ENCODE measurements around the gene DUSP22.

DNA sequence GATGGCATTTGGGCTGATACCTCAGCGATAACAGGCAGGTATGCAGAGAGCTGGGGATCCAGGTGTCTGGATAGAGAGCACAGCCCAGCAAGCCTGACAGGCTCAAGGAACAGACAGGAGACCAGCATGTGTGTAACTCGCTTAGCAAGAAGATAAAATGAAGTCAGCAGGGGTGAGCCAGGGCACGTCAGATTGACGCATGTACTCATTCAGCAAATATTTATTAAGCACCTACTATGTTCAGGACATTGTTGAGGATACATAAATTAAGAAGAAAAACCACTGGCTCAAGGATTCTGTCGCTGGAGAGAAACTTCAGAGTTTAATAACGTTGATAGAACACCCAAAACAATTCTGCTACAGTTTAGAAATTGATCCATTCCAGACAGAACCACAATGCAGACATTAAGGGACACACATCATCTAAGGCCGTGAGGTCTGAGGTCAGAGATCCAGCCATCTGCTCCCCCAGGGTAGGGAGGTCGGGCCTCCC, 1.0 kb upstream of the DUSP22 start:
- TF ChIP-seq, protein P1, sequence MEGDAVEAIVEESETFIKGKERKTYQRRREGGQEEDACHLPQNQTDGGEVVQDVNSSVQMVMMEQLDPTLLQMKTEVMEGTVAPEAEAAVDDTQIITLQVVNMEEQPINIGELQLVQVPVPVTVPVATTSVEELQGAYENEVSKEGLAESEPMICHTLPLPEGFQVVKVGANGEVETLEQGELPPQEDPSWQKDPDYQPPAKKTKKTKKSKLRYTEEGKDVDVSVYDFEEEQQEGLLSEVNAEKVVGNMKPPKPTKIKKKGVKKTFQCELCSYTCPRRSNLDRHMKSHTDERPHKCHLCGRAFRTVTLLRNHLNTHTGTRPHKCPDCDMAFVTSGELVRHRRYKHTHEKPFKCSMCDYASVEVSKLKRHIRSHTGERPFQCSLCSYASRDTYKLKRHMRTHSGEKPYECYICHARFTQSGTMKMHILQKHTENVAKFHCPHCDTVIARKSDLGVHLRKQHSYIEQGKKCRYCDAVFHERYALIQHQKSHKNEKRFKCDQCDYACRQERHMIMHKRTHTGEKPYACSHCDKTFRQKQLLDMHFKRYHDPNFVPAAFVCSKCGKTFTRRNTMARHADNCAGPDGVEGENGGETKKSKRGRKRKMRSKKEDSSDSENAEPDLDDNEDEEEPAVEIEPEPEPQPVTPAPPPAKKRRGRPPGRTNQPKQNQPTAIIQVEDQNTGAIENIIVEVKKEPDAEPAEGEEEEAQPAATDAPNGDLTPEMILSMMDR (IDR thresholded peaks at IDR 0.05): no peak
- TF ChIP-seq NR3C1 (IDR thresholded peaks at IDR 0.05): no peak
- TF ChIP-seq, protein P2, sequence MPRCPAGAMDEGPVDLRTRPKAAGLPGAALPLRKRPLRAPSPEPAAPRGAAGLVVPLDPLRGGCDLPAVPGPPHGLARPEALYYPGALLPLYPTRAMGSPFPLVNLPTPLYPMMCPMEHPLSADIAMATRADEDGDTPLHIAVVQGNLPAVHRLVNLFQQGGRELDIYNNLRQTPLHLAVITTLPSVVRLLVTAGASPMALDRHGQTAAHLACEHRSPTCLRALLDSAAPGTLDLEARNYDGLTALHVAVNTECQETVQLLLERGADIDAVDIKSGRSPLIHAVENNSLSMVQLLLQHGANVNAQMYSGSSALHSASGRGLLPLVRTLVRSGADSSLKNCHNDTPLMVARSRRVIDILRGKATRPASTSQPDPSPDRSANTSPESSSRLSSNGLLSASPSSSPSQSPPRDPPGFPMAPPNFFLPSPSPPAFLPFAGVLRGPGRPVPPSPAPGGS (IDR thresholded peaks at IDR 0.05): no peak
- no peak for TF ChIP-seq ZNF302 (CRISPR knock-in tag; IDR thresholded peaks at IDR 0.05)
- TF ChIP-seq, protein P3, sequence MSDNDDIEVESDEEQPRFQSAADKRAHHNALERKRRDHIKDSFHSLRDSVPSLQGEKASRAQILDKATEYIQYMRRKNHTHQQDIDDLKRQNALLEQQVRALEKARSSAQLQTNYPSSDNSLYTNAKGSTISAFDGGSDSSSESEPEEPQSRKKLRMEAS (IDR thresholded peaks at IDR 0.05): no peak
- no peak for TF ChIP-seq POLR2A (IDR thresholded peaks at IDR 0.05; ENCODE audit: low read length)
- no peak for TF ChIP-seq CEBPB (IDR thresholded peaks at IDR 0.05)
- TF ChIP-seq TP53 (CRISPR knock-in tag; IDR thresholded peaks at IDR 0.05): no peak
- TF ChIP-seq RAD21 (conservative IDR thresholded peaks at IDR 0.05 in 1 of 2, IDR thresholded peaks at IDR 0.05 in 1 of 2): no peak
- no peak for TF ChIP-seq JUN (IDR thresholded peaks at IDR 0.05)
- no peak for TF ChIP-seq SREBF2 (IDR thresholded peaks at IDR 0.05)
- TF ChIP-seq EHMT2 (IDR thresholded peaks at IDR 0.05; ENCODE audit: low read depth): no peak
